A673 (cell line): ENCODE results near the gene CCDC27. TPM values are rescaled to one million over a fixed set of nuclear protein-coding genes. Genes with fewer than 3 reads are reported as not detected.
A peak's percentile ranks its signal among the peaks of the same experiment; 100 is the strongest.

Source experiments
- BruUV-seq: library from RNA; stranded (reverse); fragments of 400-500 nt; replicated peaks from 2 replicates; lab custom pipeline; 2021; lab: Mats Ljungman, UMichigan
- CTCF ChIA-PET: fragments of 300-600 bp; sonication (Branson Sonifier 250); formaldehyde crosslinking; loops from one replicate; lab custom pipeline; 2022; ENCODE audit warnings: antibody characterized with exemption; lab: Charles Lee
- POLR2A ChIA-PET: fragments of 300-600 bp; sonication (Branson Sonifier 250); formaldehyde crosslinking; loops from one replicate; lab custom pipeline; 2022; ENCODE audit warnings: antibody characterized with exemption; ENCODE audit not compliant: low non-redundant PET; lab: Charles Lee
- DNase-seq: peaks from one replicate; pipeline ENCODE4 v3.0.0-alpha.2; 2015; ENCODE audit warnings: low spot score
- H3K27ac ChIP-seq: fragments of 200-600 bp; sonication (generic); 2 replicates; pipeline ENCODE4 v1.5.1; 2016; ENCODE audit warnings: mixed run types, low read depth, mild to moderate bottlenecking, mixed read lengths, antibody characterized with exemption, low read length; ENCODE audit not compliant: poor library complexity, severe bottlenecking
- H3K27me3 ChIP-seq: fragments of 200-600 bp; sonication (generic); replicated peaks from 2 replicates; pipeline ENCODE4 v1.6.1; 2017; ENCODE audit warnings: mixed run types, low read depth, mild to moderate bottlenecking, mixed read lengths, antibody characterized with exemption, low read length; ENCODE audit not compliant: insufficient read depth, poor library complexity
- H3K36me3 ChIP-seq: fragments of 200-600 bp; sonication (generic); 2 replicates; pipeline ENCODE4 v1.6.1; 2016; ENCODE audit warnings: mixed run types, mild to moderate bottlenecking, mixed read lengths, antibody characterized with exemption, low read length; ENCODE audit not compliant: insufficient read depth, poor library complexity, severe bottlenecking
- H3K4me1 ChIP-seq: fragments of 200-600 bp; sonication (generic); 2 replicates; pipeline ENCODE4 v1.6.1; 2017; ENCODE audit warnings: mixed run types, mild to moderate bottlenecking, mixed read lengths, antibody characterized with exemption, low read length; ENCODE audit not compliant: insufficient read depth, poor library complexity, severe bottlenecking
- H3K4me3 ChIP-seq: fragments of 200-600 bp; sonication (generic); 2 replicates; pipeline ENCODE4 v1.5.1; 2016; ENCODE audit warnings: low read depth, mixed run types, mild to moderate bottlenecking, mixed read lengths, low read length; ENCODE audit not compliant: poor library complexity, severe bottlenecking
- H3K9me3 ChIP-seq: fragments of 200-600 bp; sonication (generic); 2 replicates; pipeline ENCODE4 v1.6.1; 2016; ENCODE audit warnings: mixed run types, low read depth, mild to moderate bottlenecking, mixed read lengths, antibody characterized with exemption, low read length; ENCODE audit not compliant: poor library complexity, severe bottlenecking
- EZH2 ChIP-seq: fragments of 200-600 bp; sonication (generic); IDR thresholded peaks from 2 replicates; pipeline ENCODE4 v1.6.1; 2017; ENCODE audit warnings: borderline replicate concordance, low read depth, mild to moderate bottlenecking, mixed read lengths, antibody characterized with exemption, low read length; ENCODE audit not compliant: poor library complexity, severe bottlenecking
- intact Hi-C: fragments of 100-400 bp; cut with micrococcal nuclease; formaldehyde crosslinking; loops from one replicate; pipeline ENCODE4 v1.10.0; 2022; ENCODE audit not compliant: unreplicated experiment
- total RNA-seq: library from RNA; stranded (reverse); gene quantifications from 2 replicates; pipeline ENCODE4 v1.2.3, GENCODE V29; 2021
- TF ChIP-seq, protein P1 (sequence below): fragments of 300-800, 200-600 bp; sonication (generic); conservative IDR thresholded peaks from 2 replicates; pipeline ENCODE4 v1.5.1; 2017; ENCODE audit warnings: low read depth, mild to moderate bottlenecking, antibody characterized with exemption, low read length, moderate library complexity, mixed read lengths

The CCDC27 gene
- total RNA-seq, 1 experiment from 2014 or later, result not detected

GRCh38 chr1:3776231-3776961, 24.1 kb downstream of the CCDC27 start:
- Histone ChIP-seq H3K4me1 (peaks cover 7% of the 10 kb centered on the region), H3K27ac (no peak overlapping the region), H3K9me3 (no peaks in the 10 kb centered on the region), H3K4me3 (no peak overlapping the region), H3K36me3 (peaks cover 28% of the 10 kb centered on the region), H3K27me3 (no peaks in the 10 kb centered on the region)
- DNase-seq, result no peak
- ChIA-PET POLR2A (no interaction called here), CTCF (no interaction called here)
- TF ChIP-seq EZH2, result no peak
- TF ChIP-seq, protein P1, sequence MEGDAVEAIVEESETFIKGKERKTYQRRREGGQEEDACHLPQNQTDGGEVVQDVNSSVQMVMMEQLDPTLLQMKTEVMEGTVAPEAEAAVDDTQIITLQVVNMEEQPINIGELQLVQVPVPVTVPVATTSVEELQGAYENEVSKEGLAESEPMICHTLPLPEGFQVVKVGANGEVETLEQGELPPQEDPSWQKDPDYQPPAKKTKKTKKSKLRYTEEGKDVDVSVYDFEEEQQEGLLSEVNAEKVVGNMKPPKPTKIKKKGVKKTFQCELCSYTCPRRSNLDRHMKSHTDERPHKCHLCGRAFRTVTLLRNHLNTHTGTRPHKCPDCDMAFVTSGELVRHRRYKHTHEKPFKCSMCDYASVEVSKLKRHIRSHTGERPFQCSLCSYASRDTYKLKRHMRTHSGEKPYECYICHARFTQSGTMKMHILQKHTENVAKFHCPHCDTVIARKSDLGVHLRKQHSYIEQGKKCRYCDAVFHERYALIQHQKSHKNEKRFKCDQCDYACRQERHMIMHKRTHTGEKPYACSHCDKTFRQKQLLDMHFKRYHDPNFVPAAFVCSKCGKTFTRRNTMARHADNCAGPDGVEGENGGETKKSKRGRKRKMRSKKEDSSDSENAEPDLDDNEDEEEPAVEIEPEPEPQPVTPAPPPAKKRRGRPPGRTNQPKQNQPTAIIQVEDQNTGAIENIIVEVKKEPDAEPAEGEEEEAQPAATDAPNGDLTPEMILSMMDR, result no peak
- intact Hi-C loops, result no loop called here
- no TSS peak for BruUV-seq

- no peak overlapping the region for H3K27ac ChIP-seq
- no peaks in the 10 kb centered on the region for H3K9me3 ChIP-seq
- no peaks in the 10 kb centered on the region for H3K27me3 ChIP-seq
- ChIA-PET POLR2A (no interaction called here), CTCF (no interaction called here)
- peaks cover 35% of the 10 kb centered on the region for H3K36me3 ChIP-seq
- TF ChIP-seq, protein P1, result no peak
- TF ChIP-seq EZH2, result no peak
- no peak overlapping the region for H3K4me3 ChIP-seq
- DNase-seq, result no peak
- peaks cover under 1% of the 10 kb centered on the region for H3K4me1 ChIP-seq
- BruUV-seq, result no TSS peak
- intact Hi-C loops, result no loop called here
Measured at GRCh38 chr1:3777078-3777547, 24.9 kb downstream of the CCDC27 start.

GRCh38 chr1:3777647-3778589, 25.7 kb downstream of the CCDC27 start:
- no peak for TF ChIP-seq EZH2
- TF ChIP-seq, protein P1, result no peak
- ChIA-PET POLR2A (no interaction called here), CTCF (no interaction called here)
- no peaks in the 10 kb centered on the region for H3K9me3 ChIP-seq
- H3K36me3 ChIP-seq, result peaks cover 43% of the 10 kb centered on the region
- DNase-seq, result no peak
- H3K27me3 ChIP-seq, result no peaks in the 10 kb centered on the region
- H3K27ac ChIP-seq, result peak overlapping the region; percentile 30
- BruUV-seq, result no TSS peak
- no peak overlapping the region for H3K4me3 ChIP-seq
- intact Hi-C loops, result no loop called here
- H3K4me1 ChIP-seq, result no peaks in the 10 kb centered on the region
